Heart left ventricle (tissue), 16 donors: ENCODE data around the gene ZNF497. TPM values are rescaled to one million over a fixed set of nuclear protein-coding genes. Genes with fewer than 3 reads are reported as not detected.

Experiments used
- ATAC-seq, 4 donors: fragments of 200-7000 bp; cut with Tn5 transposase; one replicate each; pipeline ENCODE4 v1.9.1; 2020 to 2022; ENCODE audit warnings: moderate library complexity in 4 of 4, mild to moderate bottlenecking in 3 of 4, moderate number of reproducible peaks in 1 of 4
- DNase-seq, 5 donors: peaks; one replicate each; pipeline ENCODE4 v3.0.0-alpha.2; 2020
- H3K27ac ChIP-seq, 12 donors: fragments of 200-600 bp; sonication (generic) in 4 of 12; one replicate each; pipeline versions ENCODE4 v1.5.0 to v1.8.0; 2016 to 2022; ENCODE audit warnings: mild to moderate bottlenecking in 2 of 12
- H3K27me3 ChIP-seq, 9 donors: fragments of 200-600 bp; sonication (generic) in 2 of 9; one replicate each; pipeline versions ENCODE4 v1.5.1 to v1.8.0; 2016 to 2022; ENCODE audit warnings: mild to moderate bottlenecking in 3 of 9
- H3K36me3 ChIP-seq, 9 donors: fragments of 200-600 bp; sonication (generic) in 2 of 9; one replicate each; pipeline versions ENCODE4 v1.5.0 to v1.8.0; 2018 to 2022; ENCODE audit warnings: mild to moderate bottlenecking in 2 of 9
- H3K4me1 ChIP-seq, 12 donors: fragments of 200-600 bp; sonication (generic) in 4 of 12; one replicate each; pipeline versions ENCODE4 v1.5.0 to v1.8.0; 2016 to 2022; ENCODE audit warnings: mild to moderate bottlenecking in 3 of 12
- H3K4me3 ChIP-seq, 12 donors: fragments of 200-600 bp; sonication (generic) in 4 of 12; one replicate each; pipeline versions ENCODE4 v1.5.0 to v1.8.0; 2017 to 2022; ENCODE audit warnings: mild to moderate bottlenecking in 9 of 12, moderate library complexity in 4 of 12
- H3K9me3 ChIP-seq, 12 donors: fragments of 200-600 bp; sonication (generic) in 4 of 12; one replicate each; pipeline versions ENCODE4 v1.5.0 to v1.8.0; 2016 to 2022; ENCODE audit warnings: mild to moderate bottlenecking in 1 of 12
- CTCF ChIP-seq, 12 donors: fragments of 200-600 bp; sonication (generic) in 4 of 12; IDR thresholded peaks; one replicate each; pipeline versions ENCODE4 v1.5.0 to v1.8.0; 2018 to 2022; ENCODE audit warnings: antibody characterized with exemption in 12 of 12, mild to moderate bottlenecking in 5 of 12
- POLR2A ChIP-seq, 2 donors: fragments of 450-650 bp; IDR thresholded peaks; one replicate each; pipeline ENCODE4 v1.6.1; 2017; ENCODE audit warnings: antibody characterized with exemption in 2 of 2, mild to moderate bottlenecking in 2 of 2, moderate library complexity in 2 of 2
- WGBS, 4 donors: extraction: QIAGEN DNeasy Blood & Tissue Kit in 2 of 4; methylation state at CpG; one replicate each; pipeline versions ENCODE4 v1.1.5 to v1.1.7; 2013 to 2018; 5-methylcytosine and 5-hydroxymethylcytosine counted together
- intact Hi-C, 10 donors: fragments of 100-400 bp; cut with DNase I; formaldehyde crosslinking; loops; one replicate each; pipeline versions ENCODE4 v1.11.1 to v1.14.2; 2022
- polyA plus RNA-seq, 2 donors: library from polyadenylated mRNA; stranded (reverse); fragments of 200-250 nt; gene quantifications; one replicate each; pipeline ENCODE4 v1.2.3, GENCODE V29; 2013
- total RNA-seq, 9 donors: library from RNA; depleted of rRNA in 2 of 9; stranded (reverse); fragments of >200 nt in 2 of 9; fragmentation: NEBNext Ultra II Directional in 3 of 9; extraction: Animal tissue kit (Norgen Biotek cat#: 25700) in 3 of 9; gene quantifications; one replicate each; pipeline versions ENCODE4 v1.1.0 to v1.2.4, GENCODE V29; 2016 to 2023
- donor health status: ischemic (EF 13 %, LVEDD 7.1; RV severe dilation, severe dysfunction).
- donor health status: healthy with polysubstance abuse.
- donor health status: DM: no; HTN: yes; CAD: no.
- donor health status: DM: no; HTN: no; CAD: no.
- donor health status: ischemic (EF 25% LVEDD 6.9; RV normal size, moderate dysfunction).
- donor health status: ischemic (EF 25% LVEDD 5.7; RV mildly dilated, moderate dysfunction).
- donor health status: healthy.
- donor health status: DM: yes; HTN: yes; CAD: no.
- donor health status: ischemic (EF 35%, LVEDD 5.7; RV mildly dilated, moderate dysfunction).
- donor health status: nonischemic (EF 11% LVEDD 7.7; RV severe dilation, severe dysfunction).
- donor health status: DM: yes; HTN: yes; CAD: no.
- donor health status: PGD.
- donor health status: ischemic (EF 29% LVEDD 5.4; RV normal size, mild dysfunction).
- donor health status: nonischemic (EF 23%, LVEDD 6.1; RV moderate dilation, normal function).

Gene ZNF497
- total and polyA plus RNA-seq, 11 donors, result 0.08 to 1.1 (median 0.30) TPM

DNA sequence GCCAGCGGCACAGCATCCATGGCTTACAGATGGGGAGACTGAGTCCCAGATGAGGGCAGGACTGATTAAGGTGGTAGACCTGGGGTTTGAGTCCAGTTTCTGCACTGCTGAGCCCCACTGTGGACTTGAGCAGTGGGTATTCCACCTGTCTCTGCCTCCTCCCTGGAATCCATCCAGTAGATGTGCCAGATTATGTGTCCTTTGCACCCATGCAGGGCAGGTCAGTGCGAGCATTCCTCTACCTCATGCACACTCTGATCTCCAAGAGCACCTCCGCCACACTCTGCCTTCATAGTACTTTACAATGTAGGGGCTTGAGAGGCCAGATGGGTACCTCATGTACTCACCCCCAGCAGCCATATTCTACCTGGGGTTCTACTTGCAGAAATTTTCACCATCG is 25.7 kb downstream of the ZNF497 start:
- H3K4me1 ChIP-seq, result no peaks in the 10 kb centered on the region
- intact Hi-C loops, result no loop called here
- no peak for TF ChIP-seq POLR2A (IDR thresholded peaks at IDR 0.05)
- no peak for TF ChIP-seq CTCF (IDR thresholded peaks at IDR 0.05)
- no peak for ATAC-seq
- peaks cover 0 to 51% (median 36%) of the 10 kb centered on the region in 9 donors for H3K36me3 ChIP-seq
- no peak overlapping the region for H3K4me3 ChIP-seq
- WGBS, 4 donors, result 92 to 98% (median 96%) methylated on average over 4 of the region's 4 CpGs
- H3K27me3 ChIP-seq, result no peaks in the 10 kb centered on the region
- H3K9me3 ChIP-seq, result no peaks in the 10 kb centered on the region
- H3K27ac ChIP-seq, result no peak overlapping the region
- no peak for DNase-seq

DNA sequence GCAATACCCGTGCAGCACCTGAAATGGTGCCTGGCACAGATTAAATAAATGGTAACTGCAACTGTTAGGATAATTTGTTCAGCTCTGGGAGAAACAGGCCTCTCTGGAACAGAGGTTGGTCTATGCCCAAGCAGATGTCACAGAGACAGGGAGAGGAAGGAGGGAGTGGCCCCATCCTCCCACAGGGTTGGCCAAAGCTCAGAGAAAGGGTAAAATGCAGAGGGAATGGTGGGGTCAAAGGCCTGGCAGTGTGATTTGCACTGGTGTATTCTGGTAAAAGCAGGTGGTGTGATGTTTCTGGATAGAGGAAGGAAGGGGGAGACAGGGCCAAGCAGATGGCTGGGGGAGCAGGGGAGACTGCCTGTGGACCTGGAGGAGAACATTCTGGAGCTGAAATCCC is 26.3 kb downstream of the ZNF497 start:
- H3K27me3 ChIP-seq, result no peaks in the 10 kb centered on the region
- no peak overlapping the region for H3K27ac ChIP-seq
- H3K4me1 ChIP-seq, result no peaks in the 10 kb centered on the region
- no peaks in the 10 kb centered on the region for H3K9me3 ChIP-seq
- ATAC-seq (no peak), DNase-seq (no peak)
- H3K36me3 ChIP-seq, result peaks cover 0 to 48% (median 36%) of the 10 kb centered on the region in 9 donors
- no peak overlapping the region for H3K4me3 ChIP-seq
- WGBS, 4 donors, result 93 to 100% (median 98%) methylated on average over 1 of the region's 1 CpG
- TF ChIP-seq POLR2A (IDR thresholded peaks at IDR 0.05) (no peak), CTCF (IDR thresholded peaks at IDR 0.05) (no peak)
- intact Hi-C loops, result no loop called here

DNA sequence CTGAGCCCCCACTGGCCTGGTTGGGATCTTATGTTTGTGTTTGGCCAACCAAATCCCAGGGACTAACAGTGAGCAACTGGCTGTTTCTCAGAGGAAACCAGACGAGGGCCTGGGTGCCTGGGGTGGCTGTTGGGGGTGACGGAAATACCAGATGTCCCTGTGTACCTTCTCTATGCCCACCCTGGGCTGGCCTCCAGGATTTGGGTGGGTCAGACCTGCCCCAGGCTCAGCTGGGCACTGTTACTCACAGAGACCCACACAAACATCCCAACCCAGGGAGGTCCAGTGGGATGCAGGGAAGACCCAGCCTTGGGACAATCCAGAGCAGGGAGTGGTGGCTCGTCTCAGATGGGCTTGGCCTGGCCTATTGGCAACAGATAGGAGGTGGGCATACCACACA is 26.9 kb downstream of the ZNF497 start:
- peaks cover 0 to 46% (median 36%) of the 10 kb centered on the region in 9 donors for H3K36me3 ChIP-seq

GRCh38 chr19:58334691-58335249 is 27.8 kb downstream of the ZNF497 start:
- Histone ChIP-seq H3K4me1 (peaks cover 0 to 10% (median 0%) of the 10 kb centered on the region in 12 donors), H3K4me3 (no peak overlapping the region), H3K27me3 (no peaks in the 10 kb centered on the region), H3K27ac (no peak overlapping the region), H3K9me3 (no peaks in the 10 kb centered on the region), H3K36me3 (peaks cover 0 to 41% (median 32%) of the 10 kb centered on the region in 9 donors)
- 90 to 94% (median 92%) methylated on average over 19 of the region's 19 CpGs for WGBS, 4 donors
- TF ChIP-seq POLR2A (IDR thresholded peaks at IDR 0.05) (no peak), CTCF (IDR thresholded peaks at IDR 0.05) (no peak)
- ATAC-seq (no peak), DNase-seq (no peak)
- intact Hi-C loops, result no loop called here

More for the DNA sequence above, 26.9 kb downstream of the ZNF497 start:
- WGBS, 4 donors, result 81 to 93% (median 88%) methylated on average over 3 of the region's 3 CpGs
- no peak overlapping the region for H3K4me3 ChIP-seq
- H3K27ac ChIP-seq, result no peak overlapping the region
- no peaks in the 10 kb centered on the region for H3K9me3 ChIP-seq
- intact Hi-C loops, result no loop called here
- H3K27me3 ChIP-seq, result no peaks in the 10 kb centered on the region
- no peak for ATAC-seq
- TF ChIP-seq CTCF (IDR thresholded peaks at IDR 0.05) (no peak), POLR2A (IDR thresholded peaks at IDR 0.05) (no peak)
- peaks cover 0 to 3% (median 0%) of the 10 kb centered on the region in 12 donors for H3K4me1 ChIP-seq
- DNase-seq, result no peak
